Hematopoietic multipotent progenitor cell treated with erythropoietin and hydrocortisone succinate and interleukin-3 and kit ligand, for 17 days (in vitro differentiated cells): Measurements from ENCODE around the gene DLG2.
"Not testable (repeated sequence)": the region's sequence is repeated elsewhere in the genome, so short reads cannot be mapped to it uniquely, and the experiment has no call there.

Source experiments
- DNase-seq: peaks from one replicate; pipeline ENCODE4 v3.0.0-alpha.2; 2015; ENCODE audit warnings: low spot score

DLG2 gene

DNA sequence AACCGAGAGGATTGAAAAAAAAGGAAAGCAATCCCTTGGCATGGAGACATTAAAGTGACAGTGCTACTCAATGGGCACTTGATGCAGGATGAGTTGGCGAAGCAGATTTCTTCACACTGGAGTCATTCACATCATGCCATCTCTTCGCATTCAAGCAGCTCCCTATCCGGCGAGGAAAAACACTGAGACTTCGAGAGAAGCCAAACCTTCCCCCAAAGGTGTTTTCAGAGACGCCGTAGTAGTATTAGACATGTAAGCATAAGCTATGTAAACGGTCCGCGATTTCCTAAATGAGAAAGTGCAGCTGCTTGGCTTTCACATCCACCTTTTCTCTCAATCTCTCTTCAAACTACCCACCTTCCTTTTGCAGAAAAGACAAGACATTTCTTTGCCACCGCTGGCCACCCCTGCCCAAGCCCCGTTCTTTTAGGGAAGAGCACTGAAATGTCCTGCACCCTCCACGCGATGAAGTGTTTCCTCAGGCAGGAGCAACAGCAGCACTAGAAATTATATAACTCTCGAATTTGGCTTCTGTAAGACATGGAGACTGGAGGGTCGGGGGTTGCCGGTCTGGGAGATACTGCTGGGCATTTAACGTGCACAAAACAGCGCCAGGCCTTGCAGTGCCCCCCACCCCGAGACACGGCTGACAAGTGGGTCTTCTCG lies at the start of gene DLG2:
Gene DLG2 (minus strand): TSS at position 13 of the 666 bp plus-strand sequence.
- DNase-seq: peak; percentile 46

DNA sequence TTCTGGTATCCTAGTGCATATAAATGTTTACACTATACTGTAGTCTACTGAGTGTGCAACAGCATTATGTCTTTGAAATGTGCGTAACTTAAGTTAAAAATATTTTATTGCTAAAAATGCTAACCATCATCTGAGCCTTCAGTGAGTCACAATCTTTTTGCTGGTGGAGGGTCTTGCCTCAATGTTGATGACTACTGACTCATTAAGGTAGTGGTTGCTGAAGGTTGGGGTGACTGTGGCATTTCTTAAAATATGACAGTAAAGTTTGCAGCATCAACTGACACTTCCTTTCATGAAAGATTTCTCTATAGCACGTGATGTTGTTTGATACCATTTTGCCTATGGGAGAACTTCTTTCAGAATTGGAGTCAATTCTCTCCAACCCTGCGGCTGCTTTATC lies 46.2 kb upstream of the DLG2 start:
- no peak for DNase-seq

GRCh38 chr11:85672105-85672902 lies 45.2 kb upstream of the DLG2 start:
- no peak for DNase-seq

GRCh38 chr11:85670949-85671663 lies 44.0 kb upstream of the DLG2 start:
- not testable (repeated sequence) for DNase-seq

DNA sequence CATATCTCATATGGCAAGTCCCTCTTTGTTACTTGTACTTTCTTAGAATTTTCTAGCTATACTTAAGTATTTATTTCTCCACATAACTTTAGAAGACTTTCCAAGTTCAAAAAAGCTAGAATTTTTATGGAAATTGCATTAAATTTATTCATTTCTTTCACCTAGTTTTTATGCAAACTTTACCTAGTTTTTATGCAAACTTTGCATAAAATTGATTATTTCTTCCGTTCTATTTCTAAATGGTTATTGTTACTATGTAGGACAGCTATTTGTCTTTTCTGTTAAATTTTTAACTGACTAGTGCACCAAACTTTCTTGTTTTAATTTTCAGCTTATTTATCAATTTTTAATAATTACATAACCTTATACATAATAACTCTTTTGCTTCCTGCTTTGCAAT lies 41.0 kb upstream of the DLG2 start:
- DNase-seq: no peak

GRCh38 chr11:85666687-85667086 lies 39.5 kb upstream of the DLG2 start:
- no peak for DNase-seq

GRCh38 chr11:85665733-85666132 lies 38.6 kb upstream of the DLG2 start:
- no peak for DNase-seq

- peak; percentile 97 for DNase-seq
Measured at GRCh38 chr11:85664615-85665481, 37.7 kb upstream of the DLG2 start, which contains the start of gene CREBZF. Gene CREBZF, minus strand, starts transcription at chr11:85665129. Its CDS starts 254 bp downstream, at chr11:85664875.

- peak; percentile 82 for DNase-seq
Measured at GRCh38 chr11:85663753-85664614, 36.8 kb upstream of the DLG2 start.

DNA sequence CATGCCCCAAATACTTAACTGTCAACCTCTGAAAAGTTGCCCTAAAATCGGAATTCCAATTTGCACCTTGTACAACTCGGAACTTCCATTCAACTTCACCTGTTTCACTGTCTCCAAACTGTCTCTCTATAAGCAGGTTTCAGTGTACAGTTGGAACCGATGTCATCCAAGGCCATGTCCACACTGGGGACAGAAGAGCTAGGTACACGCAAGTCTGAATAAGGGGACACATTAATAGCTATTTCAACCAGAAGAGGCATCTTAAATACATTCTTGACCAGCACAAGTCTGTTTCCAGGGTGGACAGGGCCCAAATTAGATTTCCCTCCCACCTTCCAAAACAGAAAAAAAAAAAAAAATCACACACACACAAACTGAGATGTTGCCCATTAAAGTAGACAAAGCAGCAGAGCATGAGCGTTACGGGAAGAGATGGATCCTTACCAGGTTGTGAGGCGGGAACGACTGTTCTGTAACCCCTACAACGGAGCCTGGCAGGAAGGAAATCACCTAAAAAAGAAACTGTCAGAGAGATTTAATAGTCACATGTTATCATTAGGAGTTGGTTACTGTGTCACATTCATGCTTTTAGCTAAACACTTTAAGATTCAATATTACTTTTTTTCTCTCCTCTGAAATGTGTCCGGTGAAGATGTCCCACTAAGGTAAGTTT lies 36.1 kb upstream of the DLG2 start:
- DNase-seq: peak; percentile 40

- DNase-seq: peak; percentile 31
Measured at GRCh38 chr11:85661972-85662664, 35.0 kb upstream of the DLG2 start.

DNA sequence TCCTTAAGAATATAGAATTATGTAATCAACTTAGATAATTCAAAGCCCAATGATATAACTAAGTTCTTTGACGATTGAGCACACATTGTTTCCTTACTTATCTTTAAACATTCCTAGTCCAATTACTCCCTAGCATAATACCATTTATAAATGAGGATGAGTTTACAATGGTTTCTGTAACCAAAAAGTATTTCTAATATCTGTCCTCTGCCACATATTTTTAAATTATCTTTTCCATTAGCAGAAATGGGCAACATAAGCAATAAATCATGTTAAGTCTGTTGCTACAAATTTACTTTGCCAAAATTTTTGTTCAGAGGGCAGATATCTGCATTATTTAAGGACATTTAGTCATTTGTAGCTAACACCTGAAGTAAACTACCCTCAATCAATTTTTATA lies 31.0 kb upstream of the DLG2 start:
- no peak for DNase-seq

DNA sequence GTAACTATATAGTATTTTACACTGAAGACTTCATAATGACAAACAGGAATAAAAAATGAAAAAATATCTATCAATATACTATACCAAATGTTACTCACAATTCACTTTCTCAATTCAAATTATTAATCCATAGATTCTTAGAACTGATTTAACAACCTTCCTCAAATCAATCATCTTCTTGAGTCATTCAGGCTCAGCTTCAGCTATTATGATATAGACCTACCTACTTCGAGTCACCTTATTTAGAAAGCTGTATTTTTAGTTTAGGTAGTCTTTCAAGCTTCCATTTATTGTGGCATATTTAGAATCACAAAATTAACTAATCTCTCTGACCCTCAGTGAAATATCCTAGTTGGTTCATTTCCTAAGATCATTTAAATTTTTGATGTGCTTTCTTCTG lies 29.6 kb upstream of the DLG2 start:
- no peak for DNase-seq

DNA sequence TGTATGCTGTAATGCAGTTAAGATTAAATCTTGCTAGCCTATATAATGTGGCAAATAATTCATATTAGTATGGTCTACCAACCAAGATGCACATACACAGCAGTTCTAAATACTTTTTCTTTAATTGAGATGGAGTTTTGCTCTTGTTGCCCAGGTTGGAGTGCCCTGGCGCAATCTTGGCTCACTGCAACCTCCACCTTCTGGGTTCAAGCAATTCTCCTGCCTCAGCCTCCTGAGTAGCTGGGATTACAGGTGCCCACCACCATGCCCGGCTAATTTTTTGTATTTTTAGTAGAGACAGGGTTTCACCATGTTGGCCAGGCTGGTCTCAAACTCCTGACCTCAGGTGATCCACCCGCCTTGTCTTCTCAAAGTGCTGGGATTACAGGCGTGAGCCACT lies 27.2 kb upstream of the DLG2 start:
- not testable (repeated sequence) for DNase-seq

DNA sequence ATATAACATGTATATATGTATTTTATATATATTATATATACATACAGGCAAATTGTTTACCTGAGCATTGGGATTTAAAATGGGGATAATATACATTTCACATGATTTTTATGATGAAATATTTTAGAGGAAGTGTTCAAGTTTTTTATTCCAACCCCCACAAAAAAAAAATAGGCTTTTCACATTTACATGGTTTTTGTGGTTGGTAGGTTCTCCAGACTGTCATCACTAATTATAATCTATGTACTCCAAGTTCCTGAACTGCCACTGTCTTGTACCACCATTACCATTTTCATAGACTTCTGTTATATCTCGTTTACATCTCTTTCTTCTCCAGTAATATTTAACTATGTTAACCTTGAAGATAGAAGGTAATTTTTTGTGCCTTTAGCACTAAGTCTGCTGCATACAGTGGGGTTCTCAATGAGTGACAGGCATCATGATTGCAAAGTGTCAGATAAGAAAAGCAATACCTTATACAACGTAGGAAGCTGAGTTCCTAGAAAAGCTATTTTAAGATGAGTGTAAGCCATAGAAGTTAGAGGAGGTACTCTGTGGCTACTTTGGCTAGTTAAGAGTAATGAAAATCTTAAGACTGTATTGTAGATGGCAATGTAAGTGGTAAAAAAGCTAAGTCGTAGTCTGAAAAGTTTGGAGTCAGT lies 25.8 kb upstream of the DLG2 start:
- DNase-seq: no peak

GRCh38 chr11:85651118-85651517 lies 24.0 kb upstream of the DLG2 start:
- no peak for DNase-seq

DNA sequence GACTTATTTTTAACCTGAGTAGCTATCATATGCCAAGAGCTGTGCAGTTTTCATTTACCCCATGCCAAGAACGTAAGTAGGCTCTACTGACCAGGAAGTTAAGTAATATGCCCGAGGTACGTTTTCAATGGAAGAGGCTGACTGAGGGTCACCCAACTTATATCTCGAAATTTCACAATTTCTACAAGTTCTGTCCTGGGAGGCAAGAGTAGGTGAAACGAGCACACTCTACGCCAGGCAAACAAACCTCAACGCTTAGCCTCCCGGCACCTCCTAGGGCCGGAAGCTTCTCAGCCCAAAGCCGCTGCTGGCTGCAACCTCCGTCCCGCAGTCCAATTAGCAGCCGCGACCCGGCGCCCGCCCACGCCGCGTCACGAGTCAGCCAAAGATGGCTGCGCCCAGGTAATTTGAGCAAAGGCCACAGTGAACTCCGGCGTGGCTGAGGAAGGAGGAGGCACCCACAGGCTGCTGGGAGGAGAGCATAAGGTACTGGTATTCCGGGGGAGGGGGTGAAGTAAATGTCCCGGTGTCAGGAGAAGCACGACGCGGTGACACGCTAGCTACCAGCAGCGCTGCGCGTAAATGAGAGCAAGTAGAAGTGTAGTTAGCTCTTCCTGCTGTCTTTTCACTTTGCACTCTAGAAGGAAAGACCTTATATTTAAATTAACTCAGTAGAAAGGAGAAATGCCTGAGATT lies 20.6 kb upstream of the DLG2 start, which contains the start of gene TMEM126A:
Gene TMEM126A (plus strand): TSS at position 364 of the 696 bp plus-strand sequence. CDS start 2,289 bp downstream, outside the sequence.
- DNase-seq: peak; percentile 83

GRCh38 chr11:85647078-85647477 lies 19.9 kb upstream of the DLG2 start:
- DNase-seq: no peak
